H7 (cell line): Measurements from ENCODE around the gene PAF1. TPM values are rescaled to one million over a fixed set of nuclear protein-coding genes. Genes with fewer than 3 reads are reported as not detected.
"Not testable (repeated sequence)": the region's sequence is repeated elsewhere in the genome, so short reads cannot be mapped to it uniquely, and the experiment has no call there.

Source experiments
- DNase-seq: peaks from one replicate; pipeline ENCODE4 v3.0.0; 2012
- H3K27me3 ChIP-seq: 2 replicates; pipeline ENCODE4 v1.6.0; 2011; ENCODE audit warnings: mild to moderate bottlenecking, low read length; ENCODE audit not compliant: control insufficient read depth, insufficient read depth
- H3K36me3 ChIP-seq: replicated peaks from 2 replicates; pipeline ENCODE4 v1.5.1; 2011; ENCODE audit warnings: low read length; ENCODE audit not compliant: control insufficient read depth, insufficient read depth
- H3K4me3 ChIP-seq: 2 replicates; pipeline ENCODE4 v1.5.1; 2011; ENCODE audit warnings: low read depth, mild to moderate bottlenecking, control low read depth, low read length, moderate library complexity; ENCODE audit not compliant: insufficient read depth
- total RNA-seq: library from RNA; depleted of rRNA; stranded (reverse); fragments of >200 nt; shearing (Covaris generic); gene quantifications from 2 replicates; pipeline ENCODE4 v1.2.3, GENCODE V29; 2014

PAF1 gene
- total RNA-seq, 1 experiment from 2014 or later, result 20.7 TPM

GRCh38 chr19:39385629-39386411 is 5.1 kb downstream of the PAF1 start:
- Histone ChIP-seq H3K27me3 (no peaks in the 10 kb centered on the region), H3K36me3 (peaks cover 35% of the 10 kb centered on the region), H3K4me3 (no peak overlapping the region)
- DNase-seq, result peak; percentile 55

GRCh38 chr19:39384839-39385568 is 5.9 kb downstream of the PAF1 start:
- H3K4me3 ChIP-seq, result no peak overlapping the region
- peak; percentile 76 for DNase-seq
- peaks cover 40% of the 10 kb centered on the region for H3K36me3 ChIP-seq
- H3K27me3 ChIP-seq, result no peaks in the 10 kb centered on the region

GRCh38 chr19:39382991-39383828 is 7.7 kb downstream of the PAF1 start:
- Histone ChIP-seq H3K27me3 (no peaks in the 10 kb centered on the region), H3K4me3 (no peak overlapping the region), H3K36me3 (peaks cover 45% of the 10 kb centered on the region)
- peak; percentile 37 for DNase-seq

- DNase-seq, result no peak
- H3K36me3 ChIP-seq, result peaks cover 52% of the 10 kb centered on the region
- no peaks in the 10 kb centered on the region for H3K27me3 ChIP-seq
- H3K4me3 ChIP-seq, result no peak overlapping the region
Measured at GRCh38 chr19:39381910-39382611, 8.8 kb downstream of the PAF1 start.

- H3K36me3 ChIP-seq, result peaks cover 62% of the 10 kb centered on the region
- H3K27me3 ChIP-seq, result no peaks in the 10 kb centered on the region
- peak; percentile 36 for DNase-seq
- no peak overlapping the region for H3K4me3 ChIP-seq
Measured at GRCh38 chr19:39380521-39381502, 10.1 kb downstream of the PAF1 start.

GRCh38 chr19:39379865-39380396 is 11.0 kb downstream of the PAF1 start:
- H3K27me3 ChIP-seq, result no peaks in the 10 kb centered on the region
- peaks cover 67% of the 10 kb centered on the region for H3K36me3 ChIP-seq

GRCh38 chr19:39379366-39379765 is 11.5 kb downstream of the PAF1 start:
- H3K27me3 ChIP-seq, H3K4me3 ChIP-seq, DNase-seq: not testable (repeated sequence)
- H3K36me3 ChIP-seq, result peaks cover 68% of the 10 kb centered on the region

More at GRCh38 chr19:39379865-39380396, 11.0 kb downstream of the PAF1 start:
- DNase-seq, result peak; percentile 33
- no peak overlapping the region for H3K4me3 ChIP-seq

GRCh38 chr19:39377373-39378362 is 13.2 kb downstream of the PAF1 start:
- Histone ChIP-seq H3K4me3 (no peak overlapping the region), H3K36me3 (peaks cover 64% of the 10 kb centered on the region), H3K27me3 (no peaks in the 10 kb centered on the region)
- peak; percentile 29 for DNase-seq

- DNase-seq, result peak; percentile 34
- no peaks in the 10 kb centered on the region for H3K27me3 ChIP-seq
- no peak overlapping the region for H3K4me3 ChIP-seq
- H3K36me3 ChIP-seq, result peaks cover 58% of the 10 kb centered on the region
Measured at GRCh38 chr19:39375929-39376328, 15.0 kb downstream of the PAF1 start.

GRCh38 chr19:39372941-39373340 is 18.0 kb downstream of the PAF1 start:
- DNase-seq, result no peak
- Histone ChIP-seq H3K27me3 (no peaks in the 10 kb centered on the region), H3K36me3 (peaks cover 52% of the 10 kb centered on the region)

GRCh38 chr19:39372047-39372802 is 18.7 kb downstream of the PAF1 start:
- H3K36me3 ChIP-seq, result peaks cover 46% of the 10 kb centered on the region
- no peaks in the 10 kb centered on the region for H3K27me3 ChIP-seq
- H3K4me3 ChIP-seq, result no peak overlapping the region
- no peak for DNase-seq

More at GRCh38 chr19:39372941-39373340, 18.0 kb downstream of the PAF1 start:
- no peak overlapping the region for H3K4me3 ChIP-seq
